ENCODE results near the gene NPAS3.

GRCh38 chr14:33802737-33803136 lies 864.1 kb downstream of the NPAS3 start:
- TF ChIP-seq, protein P1, sequence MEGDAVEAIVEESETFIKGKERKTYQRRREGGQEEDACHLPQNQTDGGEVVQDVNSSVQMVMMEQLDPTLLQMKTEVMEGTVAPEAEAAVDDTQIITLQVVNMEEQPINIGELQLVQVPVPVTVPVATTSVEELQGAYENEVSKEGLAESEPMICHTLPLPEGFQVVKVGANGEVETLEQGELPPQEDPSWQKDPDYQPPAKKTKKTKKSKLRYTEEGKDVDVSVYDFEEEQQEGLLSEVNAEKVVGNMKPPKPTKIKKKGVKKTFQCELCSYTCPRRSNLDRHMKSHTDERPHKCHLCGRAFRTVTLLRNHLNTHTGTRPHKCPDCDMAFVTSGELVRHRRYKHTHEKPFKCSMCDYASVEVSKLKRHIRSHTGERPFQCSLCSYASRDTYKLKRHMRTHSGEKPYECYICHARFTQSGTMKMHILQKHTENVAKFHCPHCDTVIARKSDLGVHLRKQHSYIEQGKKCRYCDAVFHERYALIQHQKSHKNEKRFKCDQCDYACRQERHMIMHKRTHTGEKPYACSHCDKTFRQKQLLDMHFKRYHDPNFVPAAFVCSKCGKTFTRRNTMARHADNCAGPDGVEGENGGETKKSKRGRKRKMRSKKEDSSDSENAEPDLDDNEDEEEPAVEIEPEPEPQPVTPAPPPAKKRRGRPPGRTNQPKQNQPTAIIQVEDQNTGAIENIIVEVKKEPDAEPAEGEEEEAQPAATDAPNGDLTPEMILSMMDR (conservative IDR thresholded peaks at IDR 0.05) = no peak
- TF ChIP-seq EZH2 (IDR thresholded peaks at IDR 0.05; ENCODE audit: low read depth) = no peak
